ENCODE results near the gene AMY1C. TPM values are rescaled to one million over a fixed set of nuclear protein-coding genes. Genes with fewer than 3 reads are reported as not detected.
"Not testable (repeated sequence)": the region's sequence is repeated elsewhere in the genome, so short reads cannot be mapped to it uniquely, and the experiment has no call there.

The AMY1C gene
- total and polyA plus RNA-seq, 4 donors: not detected

DNA sequence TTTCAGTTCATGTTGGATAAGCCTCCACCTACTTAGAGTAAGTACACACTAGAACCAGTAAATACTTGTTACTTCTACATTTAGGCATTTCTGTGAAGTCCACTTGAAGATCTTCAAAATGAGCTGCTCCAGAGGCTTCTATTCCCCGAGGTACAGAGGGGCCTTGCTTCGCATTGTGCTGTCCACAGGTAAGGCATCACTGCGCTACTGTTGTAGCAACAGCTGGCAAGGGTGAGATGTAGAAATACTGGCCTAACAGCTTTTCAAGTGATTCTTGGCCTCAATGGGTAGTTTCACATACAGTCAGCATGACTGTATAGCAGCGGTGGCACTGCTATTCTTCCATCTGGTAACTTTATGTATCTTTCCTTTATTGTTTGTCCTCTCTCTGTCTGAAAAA is 4.7 kb upstream of the AMY1C start:
- H3K36me3 ChIP-seq (ENCODE audit: control insufficient read depth, insufficient read depth, low read length); H3K4me1 ChIP-seq (ENCODE audit: control insufficient read depth, insufficient read depth, low read length); H3K27ac ChIP-seq (ENCODE audit: low read depth, low read length); DNase-seq (ENCODE audit: low read depth in 4 of 6, low spot score in 6 of 6); H3K9me3 ChIP-seq (ENCODE audit: control insufficient read depth, insufficient read depth, low read length); H3K4me3 ChIP-seq (ENCODE audit: low read depth, low read length); H3K27me3 ChIP-seq (ENCODE audit: control insufficient read depth, insufficient read depth, low read length): not testable (repeated sequence)
- no CpG with 5 or more reads among the region's 4 CpGs for WGBS (ENCODE audit: insufficient coverage)

GRCh38 chr1:103748273-103748672 is 1.4 kb upstream of the AMY1C start:
- H3K36me3 ChIP-seq (ENCODE audit: control insufficient read depth, insufficient read depth, low read length); H3K4me3 ChIP-seq (ENCODE audit: low read depth, low read length); H3K27me3 ChIP-seq (ENCODE audit: control insufficient read depth, insufficient read depth, low read length); H3K4me1 ChIP-seq (ENCODE audit: control insufficient read depth, insufficient read depth, low read length); H3K9me3 ChIP-seq (ENCODE audit: control insufficient read depth, insufficient read depth, low read length); H3K27ac ChIP-seq (ENCODE audit: low read depth, low read length); DNase-seq (ENCODE audit: low read depth in 4 of 6, low spot score in 6 of 6): not testable (repeated sequence)
- WGBS (ENCODE audit: insufficient coverage): no CpG with 5 or more reads among the region's 6 CpGs

GRCh38 chr1:103761896-103762295 is 12.2 kb downstream of the AMY1C start:
- Histone ChIP-seq H3K4me3 (ENCODE audit: low read depth, low read length) (no peak overlapping the region), H3K27ac (ENCODE audit: low read depth, low read length) (no peak overlapping the region), H3K9me3 (ENCODE audit: control insufficient read depth, insufficient read depth, low read length) (peaks cover 2% of the 10 kb centered on the region), H3K4me1 (ENCODE audit: control insufficient read depth, insufficient read depth, low read length) (no peaks in the 10 kb centered on the region), H3K27me3 (ENCODE audit: control insufficient read depth, insufficient read depth, low read length) (no peaks in the 10 kb centered on the region), H3K36me3 (ENCODE audit: control insufficient read depth, insufficient read depth, low read length) (no peaks in the 10 kb centered on the region)
- DNase-seq (ENCODE audit: low read depth in 4 of 6, low spot score in 6 of 6): no peak

DNA sequence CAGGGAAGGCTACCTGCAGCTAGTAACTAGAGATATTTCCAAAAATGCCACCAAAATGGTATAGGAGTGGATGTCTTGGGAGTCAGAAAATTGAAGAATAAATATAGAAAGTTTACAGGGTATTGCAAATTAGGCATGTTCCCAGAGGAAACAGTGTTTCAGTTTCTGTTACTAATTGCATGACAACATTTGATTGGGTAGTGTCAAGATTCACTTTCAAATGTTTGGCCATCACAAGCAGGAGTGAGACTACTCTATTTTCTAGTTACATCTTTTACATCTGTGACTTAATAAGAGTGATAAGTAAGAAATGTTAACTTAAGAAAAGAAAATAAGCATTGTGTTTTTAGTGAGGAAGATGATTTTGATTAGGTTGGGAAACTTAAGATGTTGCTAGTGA is 30.2 kb downstream of the AMY1C start:
- Histone ChIP-seq H3K9me3 (ENCODE audit: control insufficient read depth, insufficient read depth, low read length) (no peaks in the 10 kb centered on the region), H3K27ac (ENCODE audit: low read depth, low read length) (no peak overlapping the region), H3K36me3 (ENCODE audit: control insufficient read depth, insufficient read depth, low read length) (no peaks in the 10 kb centered on the region), H3K4me3 (ENCODE audit: low read depth, low read length) (no peak overlapping the region), H3K4me1 (ENCODE audit: control insufficient read depth, insufficient read depth, low read length) (no peaks in the 10 kb centered on the region), H3K27me3 (ENCODE audit: control insufficient read depth, insufficient read depth, low read length) (no peaks in the 10 kb centered on the region)
- no peak for DNase-seq (ENCODE audit: low read depth in 4 of 6, low spot score in 6 of 6)

- Histone ChIP-seq H3K4me3 (ENCODE audit: low read depth, low read length) (no peak overlapping the region), H3K9me3 (ENCODE audit: control insufficient read depth, insufficient read depth, low read length) (no peaks in the 10 kb centered on the region), H3K36me3 (ENCODE audit: control insufficient read depth, insufficient read depth, low read length) (no peaks in the 10 kb centered on the region), H3K27ac (ENCODE audit: low read depth, low read length) (no peak overlapping the region), H3K4me1 (ENCODE audit: control insufficient read depth, insufficient read depth, low read length) (no peaks in the 10 kb centered on the region), H3K27me3 (ENCODE audit: control insufficient read depth, insufficient read depth, low read length) (no peaks in the 10 kb centered on the region)
- WGBS (ENCODE audit: insufficient coverage): 83% methylated on average over 1 of the region's 4 CpGs
- DNase-seq (ENCODE audit: low read depth in 4 of 6, low spot score in 6 of 6): no peak
Measured at GRCh38 chr1:103783944-103784377, 34.3 kb downstream of the AMY1C start.

GRCh38 chr1:103788377-103788776 is 38.7 kb downstream of the AMY1C start:
- Histone ChIP-seq H3K27ac (ENCODE audit: low read depth, low read length) (no peak overlapping the region), H3K36me3 (ENCODE audit: control insufficient read depth, insufficient read depth, low read length) (no peaks in the 10 kb centered on the region), H3K27me3 (ENCODE audit: control insufficient read depth, insufficient read depth, low read length) (no peaks in the 10 kb centered on the region), H3K4me1 (ENCODE audit: control insufficient read depth, insufficient read depth, low read length) (no peaks in the 10 kb centered on the region), H3K9me3 (ENCODE audit: control insufficient read depth, insufficient read depth, low read length) (no peaks in the 10 kb centered on the region), H3K4me3 (ENCODE audit: low read depth, low read length) (no peak overlapping the region)
- DNase-seq (ENCODE audit: low read depth in 4 of 6, low spot score in 6 of 6): peak; percentile 7 to 87 (median 27)
- no CpG with 5 or more reads among the region's 1 CpG for WGBS (ENCODE audit: insufficient coverage)

DNA sequence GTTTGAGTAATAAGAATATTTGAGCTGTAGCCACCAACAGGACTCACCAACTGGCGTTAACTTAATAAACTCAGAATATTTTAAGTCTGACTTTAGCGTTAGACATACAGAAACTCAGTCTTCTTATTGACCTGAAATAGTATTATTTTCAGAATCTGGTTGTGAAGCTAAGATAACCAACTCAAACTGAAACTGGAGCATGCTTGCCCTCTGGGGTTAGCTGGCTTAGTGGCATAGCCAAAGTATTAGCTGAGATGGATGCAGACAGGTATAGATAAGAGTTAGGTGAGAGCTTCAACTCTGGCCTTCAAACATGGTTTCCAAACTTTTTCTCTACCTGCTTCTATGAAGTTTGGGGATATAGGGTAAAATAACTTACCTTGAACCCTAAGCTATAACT is 40.5 kb downstream of the AMY1C start:
- Histone ChIP-seq H3K9me3 (ENCODE audit: control insufficient read depth, insufficient read depth, low read length) (no peaks in the 10 kb centered on the region), H3K4me3 (ENCODE audit: low read depth, low read length) (no peak overlapping the region), H3K27ac (ENCODE audit: low read depth, low read length) (no peak overlapping the region), H3K36me3 (ENCODE audit: control insufficient read depth, insufficient read depth, low read length) (no peaks in the 10 kb centered on the region), H3K4me1 (ENCODE audit: control insufficient read depth, insufficient read depth, low read length) (no peaks in the 10 kb centered on the region), H3K27me3 (ENCODE audit: control insufficient read depth, insufficient read depth, low read length) (no peaks in the 10 kb centered on the region)
- no CpG with 5 or more reads among the region's 2 CpGs for WGBS (ENCODE audit: insufficient coverage)
- no peak for DNase-seq (ENCODE audit: low read depth in 4 of 6, low spot score in 6 of 6)

Other genes starting within 250 kb of the AMY1C start
- gene RNPC3, start 224.2 kb upstream of the AMY1C start, total RNA-seq: 10 to 100 TPM; 24.6 to 25.2 TPM
- gene RNPC3, start 224.2 kb upstream of the AMY1C start, polyA plus RNA-seq (ENCODE audit: insufficient read length in 2 of 2): 10 to 100 TPM; 36.7 to 42.7 TPM
- gene AMY2B, start 178.3 kb upstream of the AMY1C start, total RNA-seq: 10 to 100 TPM; 40.0 to 62.1 TPM
- 10 to 100 TPM; 21.3 to 31.7 TPM for gene AMY2B, start 178.3 kb upstream of the AMY1C start, polyA plus RNA-seq (ENCODE audit: insufficient read length in 2 of 2)
- gene AMY2A, start 132.5 kb upstream of the AMY1C start, total RNA-seq: under 1 TPM in 1 of 2 donors, not detected in 1; 0.69 TPM
- gene AMY2A, start 132.5 kb upstream of the AMY1C start, polyA plus RNA-seq (ENCODE audit: insufficient read length in 2 of 2): under 1 TPM in 1 of 2 donors, not detected in 1; 0.93 TPM
- gene AMY1A, start 94.1 kb upstream of the AMY1C start, total RNA-seq: not detected
- not detected for gene AMY1A, start 94.1 kb upstream of the AMY1C start, polyA plus RNA-seq (ENCODE audit: insufficient read length in 2 of 2)
- not detected for gene AMY1B, start 53.7 kb upstream of the AMY1C start, total RNA-seq
- gene AMY1B, start 53.7 kb upstream of the AMY1C start, polyA plus RNA-seq (ENCODE audit: insufficient read length in 2 of 2): under 1 TPM in 1 of 2 donors, not detected in 1; 0.18 TPM

All from spinal cord (tissue), 10 donors.